GM12878 (cell line): ENCODE measurements around the gene GLS. TPM values are rescaled to one million over a fixed set of nuclear protein-coding genes. Genes with fewer than 3 reads are reported as not detected.

ENCODE experiments used
- ATAC-seq: fragments of 200-7000 bp; cut with Tn5 transposase; 3 replicates; pipeline ENCODE4 v1.9.1; 2020; ENCODE audit warnings: mild to moderate bottlenecking, moderate library complexity
- BruUV-seq: library from RNA; stranded (reverse); fragments of 400-500 nt; replicated peaks from 2 replicates; lab custom pipeline; 2021; lab: Mats Ljungman, UMichigan
- CTCF ChIA-PET: fragments of 300-600 bp; sonication (Branson Sonifier 250); formaldehyde crosslinking; extraction: SDS; loops from one replicate; lab custom pipeline; 2021; ENCODE audit warnings: inconsistent platforms; lab: Yijun Ruan, JAX
- POLR2A ChIA-PET: fragments of 350-600 bp; formaldehyde crosslinking; extraction: SDS; loops from one replicate; lab custom pipeline; 2021; ENCODE audit warnings: inconsistent platforms; lab: Charles Lee
- RAD21 ChIA-PET: fragments of 300-600 bp; sonication (Branson Sonifier 250); formaldehyde crosslinking; loops from one replicate; lab custom pipeline; 2023; ENCODE audit warnings: antibody characterized with exemption; ENCODE audit not compliant: unreplicated experiment; lab: Charles Lee
- SMC1A ChIA-PET: fragments of 300-600 bp; sonication (Branson Sonifier 250); formaldehyde crosslinking; loops from one replicate; lab custom pipeline; 2023; ENCODE audit not compliant: unreplicated experiment, uncharacterized antibody; lab: Charles Lee
- DNase-seq: peaks from one replicate; pipeline ENCODE4 v3.0.0-alpha.2; 2011; ENCODE audit warnings: low read depth, low spot score
- FAIRE-seq: peaks from 3 replicates; lab custom pipeline; 2011; peaks lifted over from hg19 to GRCh38; lab: Jason Lieb, UNC
- H2AFZ ChIP-seq: 2 replicates; pipeline ENCODE4 v1.6.0; 2011; ENCODE audit warnings: low read depth, low read length, control low read depth; ENCODE audit not compliant: control insufficient read depth
- H3K27ac ChIP-seq: 2 replicates; pipeline ENCODE4 v1.5.1; 2011; ENCODE audit warnings: control low read depth; ENCODE audit not compliant: control insufficient read depth, insufficient read depth
- H3K27me3 ChIP-seq, 2 experiments: replicated peaks in 1 of 2; 2 replicates each; pipeline versions ENCODE4 v1.6.0 to v1.6.1; 2011; ENCODE audit warnings: low read length in 1 of 2; ENCODE audit not compliant: control insufficient read depth in 2 of 2, insufficient read depth in 2 of 2
- H3K36me3 ChIP-seq, 2 experiments: 2 replicates each; pipeline ENCODE4 v1.5.1; 2011; ENCODE audit warnings: low read length in 1 of 2; ENCODE audit not compliant: control insufficient read depth in 2 of 2, insufficient read depth in 2 of 2
- H3K4me1 ChIP-seq: 2 replicates; pipeline ENCODE4 v1.6.1; 2011; ENCODE audit warnings: mild to moderate bottlenecking, low read length, moderate library complexity, mixed read lengths; ENCODE audit not compliant: control insufficient read depth, insufficient read depth
- H3K4me2 ChIP-seq: 2 replicates; pipeline ENCODE4 v1.6.0; 2011; ENCODE audit warnings: control low read depth; ENCODE audit not compliant: control insufficient read depth, insufficient read depth
- H3K4me3 ChIP-seq: fragments of 200-600 bp; sonication (generic); 2 replicates; pipeline ENCODE4 v1.5.1; 2016
- H3K79me2 ChIP-seq: 2 replicates; pipeline ENCODE4 v1.6.0; 2011; ENCODE audit warnings: low read length; ENCODE audit not compliant: control insufficient read depth, insufficient read depth
- H3K9ac ChIP-seq: 2 replicates; pipeline ENCODE4 v1.8.0; 2011; ENCODE audit warnings: low read length, control low read depth, mixed read lengths; ENCODE audit not compliant: control insufficient read depth, insufficient read depth
- H3K9me3 ChIP-seq: replicated peaks from 3 replicates; pipeline ENCODE4 v1.5.1; 2011; ENCODE audit warnings: mild to moderate bottlenecking, low read length; ENCODE audit not compliant: control insufficient read depth, insufficient read depth
- H4K20me1 ChIP-seq: 2 replicates; pipeline ENCODE4 v1.6.0; 2011; ENCODE audit not compliant: control insufficient read depth, insufficient read depth
- POLR2A ChIP-seq: IDR thresholded peaks from 2 replicates; pipeline ENCODE4 v1.6.1; 2011; ENCODE audit warnings: low read depth, mild to moderate bottlenecking, low read length
- POLR2AphosphoS2 ChIP-seq: IDR thresholded peaks from 2 replicates; pipeline ENCODE4 v1.6.1; 2011; ENCODE audit warnings: low read depth, mild to moderate bottlenecking, low read length, improper control_type of control experiment, moderate library complexity
- POLR2AphosphoS5 ChIP-seq: IDR thresholded peaks from 2 replicates; pipeline ENCODE4 v1.6.1; 2011; ENCODE audit warnings: mild to moderate bottlenecking, low read length, inconsistent platforms
- WGBS: methylation state at CpG from one replicate; pipeline ENCODE4 v1.1.6; 2016; ENCODE audit warnings: low lambda C conversion rate; ENCODE audit not compliant: insufficient replicate concordance, insufficient coverage; ENCODE audit errors: missing lambda C conversion rate; 5-methylcytosine and 5-hydroxymethylcytosine counted together
- in situ Hi-C: fragments of 300-500 bp; cut with MboI; formaldehyde crosslinking; loops from 9 replicates; pipeline ENCODE4 v1.14.3; 2018; ENCODE audit warnings: mixed read lengths
- intact Hi-C: fragments of 100-400 bp; cut with micrococcal nuclease; formaldehyde crosslinking; loops from one replicate; pipeline ENCODE4 v1.14.2; 2022; ENCODE audit not compliant: unreplicated experiment
- polyA plus RNA-seq, 11 experiments: library from polyadenylated mRNA; depleted of rRNA in 4 of 11; unstranded in 6 of 11; stranded (reverse) in 5 of 11; fragments of >200 nt; fragmentation: Nextera tagmentation in 4 of 11; fragmentation: Illumina TruSeq in 1 of 11; extraction: Ambion mirVana in 4 of 11; extraction: Trizol in 1 of 11; gene quantifications; 1 replicate in 1 of 11; 2 replicates in 10 of 11; pipeline versions ENCODE4 v1.2.1 to v1.2.3, GENCODE V29; 2011 to 2016; ENCODE audit warnings: inconsistent platforms in 2 of 11, missing spikeins in 2 of 11, low read depth in 1 of 11
- total RNA-seq, 4 experiments: library from RNA; depleted of rRNA in 3 of 4; stranded (reverse); fragments of >200 nt in 3 of 4; fragmentation: Illumina TruSeq in 1 of 4; extraction: Trizol in 1 of 4; gene quantifications; 2 replicates each; pipeline versions ENCODE4 v1.2.1 to v1.2.3, GENCODE V29; 2013 to 2021
- TF ChIP-seq, protein P1 (sequence below): fragments of 450-650 bp; conservative IDR thresholded peaks from 2 replicates; pipeline ENCODE4 v1.6.1; 2017; ENCODE audit warnings: mild to moderate bottlenecking, moderate library complexity

GLS gene
- total and polyA plus RNA-seq, 10 of the 15 experiments (the other 5 are each of a cell fraction or from before 2014, with no cell fraction given) = 15.7 to 145 (median 70.8) TPM

- H3K4me3 ChIP-seq = no peak overlapping the region
- H4K20me1 ChIP-seq = peaks cover 29% of the 10 kb centered on the region
- POLR2A ChIA-PET = interaction anchor here (0.6 to 1.1 kb wide), 3 partner anchors 9 to 146 kb away, joined by 3 to 10 read pairs (median 4); no protein-coding TSS in a partner anchor
- no peaks in the 10 kb centered on the region for H3K27me3 ChIP-seq
- H3K36me3 ChIP-seq = peaks cover 44 to 86% of the 10 kb centered on the region in 2 experiments
- H3K79me2 ChIP-seq = peaks cover 25% of the 10 kb centered on the region
- FAIRE-seq (no peak), DNase-seq (no peak), ATAC-seq (no peak)
- whole genome bisulfite sequencing = 91% methylated on average over 9 of the region's 9 CpGs
- in situ Hi-C loops (no loop called here), intact Hi-C loops (no loop called here)
- SMC1A ChIA-PET = interaction anchor here (0.9 to 1.7 kb wide), 2 partner anchors 35 to 37 kb away, joined by 3 to 5 read pairs; no protein-coding TSS in a partner anchor
- H3K9ac ChIP-seq = no peak overlapping the region
- H2AFZ ChIP-seq = no peak overlapping the region
- RAD21 ChIA-PET = no interaction called here
- H3K27ac ChIP-seq = no peak overlapping the region
- TF ChIP-seq POLR2A (peak; percentile 53; the same call in 1 of the 2 replicates), POLR2AphosphoS5 (peak; percentile 70), POLR2AphosphoS2 (0 out of 2 replicates have a peak, but pooled peaks have one; percentile 37)
- TF ChIP-seq, protein P1, sequence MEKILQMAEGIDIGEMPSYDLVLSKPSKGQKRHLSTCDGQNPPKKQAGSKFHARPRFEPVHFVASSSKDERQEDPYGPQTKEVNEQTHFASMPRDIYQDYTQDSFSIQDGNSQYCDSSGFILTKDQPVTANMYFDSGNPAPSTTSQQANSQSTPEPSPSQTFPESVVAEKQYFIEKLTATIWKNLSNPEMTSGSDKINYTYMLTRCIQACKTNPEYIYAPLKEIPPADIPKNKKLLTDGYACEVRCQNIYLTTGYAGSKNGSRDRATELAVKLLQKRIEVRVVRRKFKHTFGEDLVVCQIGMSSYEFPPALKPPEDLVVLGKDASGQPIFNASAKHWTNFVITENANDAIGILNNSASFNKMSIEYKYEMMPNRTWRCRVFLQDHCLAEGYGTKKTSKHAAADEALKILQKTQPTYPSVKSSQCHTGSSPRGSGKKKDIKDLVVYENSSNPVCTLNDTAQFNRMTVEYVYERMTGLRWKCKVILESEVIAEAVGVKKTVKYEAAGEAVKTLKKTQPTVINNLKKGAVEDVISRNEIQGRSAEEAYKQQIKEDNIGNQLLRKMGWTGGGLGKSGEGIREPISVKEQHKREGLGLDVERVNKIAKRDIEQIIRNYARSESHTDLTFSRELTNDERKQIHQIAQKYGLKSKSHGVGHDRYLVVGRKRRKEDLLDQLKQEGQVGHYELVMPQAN = no peak
- H3K4me2 ChIP-seq = no peak overlapping the region
- no TSS peak for BruUV-seq
- CTCF ChIA-PET = interaction anchor here (1.5 kb wide), 1 partner anchor 11 kb away, joined by 4 read pairs; no protein-coding TSS in a partner anchor
- H3K4me1 ChIP-seq = peaks cover 2% of the 10 kb centered on the region; the same call in 1 of the 2 replicates
- peaks cover 20% of the 10 kb centered on the region for H3K9me3 ChIP-seq
Observed at GRCh38 chr2:190999949-191000665, 119.5 kb downstream of the GLS start.
